Measurements from ENCODE around the gene PDCD2. TPM values are rescaled to one million over a fixed set of nuclear protein-coding genes. Genes with fewer than 3 reads are reported as not detected.

The PDCD2 gene
- total RNA-seq, 5 donors from 2014 or later (not counting 1 experiment from before 2014, with no cell fraction given) = 54.2 to 77.1 (median 68.1) TPM

GRCh38 chr6:170596426-170596825 is 12.0 kb upstream of the PDCD2 start:
- Mint-ChIP-seq H3K27ac (no peak overlapping the region), H3K4me3 (no peak overlapping the region), H3K4me1 (no peaks in the 10 kb centered on the region), H3K36me3 (peaks cover 16% of the 10 kb centered on the region), H3K27me3 (peaks cover 13 to 32% of the 10 kb centered on the region in 2 donors), H3K9me3 (peaks cover 4 to 25% (median 24%) of the 10 kb centered on the region in 3 donors)
- no peak overlapping the region for H3K4me3 ChIP-seq (ENCODE audit: control insufficient read depth in 1 of 2, extremely low read depth in 1 of 2, low read length in 1 of 2)
- POLR2A ChIA-PET = no interaction called here
- CTCF ChIA-PET = no interaction called here
- H3K36me3 ChIP-seq (ENCODE audit: control insufficient read depth in 2 of 2, extremely low read depth in 1 of 2, insufficient read depth in 1 of 2, low read length in 1 of 2) = no peaks in the 10 kb centered on the region
- no peak for DNase-seq
- ATAC-seq (replicated peaks in 1 of 4) = no peak
- no peaks in the 10 kb centered on the region for H3K4me1 ChIP-seq (ENCODE audit: control insufficient read depth in 1 of 2, extremely low read depth in 1 of 2, insufficient read depth in 2 of 2, low read length in 2 of 2)
- H3K9me3 ChIP-seq = no peaks in the 10 kb centered on the region
- no peaks in the 10 kb centered on the region for H3K27me3 ChIP-seq (replicated peaks in 1 of 2; ENCODE audit: control insufficient read depth in 2 of 2, extremely low read depth in 1 of 2, insufficient read depth in 2 of 2, low read length in 1 of 2)
- no peak overlapping the region for H3K27ac ChIP-seq (ENCODE audit: low read length)

GRCh38 chr6:170590725-170591124 is 6.3 kb upstream of the PDCD2 start:
- WGBS (ENCODE audit: insufficient coverage) = 80% methylated on average over 1 of the region's 1 CpG
- Histone ChIP-seq H3K4me1 (ENCODE audit: control insufficient read depth in 1 of 2, extremely low read depth in 1 of 2, insufficient read depth in 2 of 2, low read length in 2 of 2) (peaks cover 0 to under 1% of the 10 kb centered on the region in 2 experiments), H3K4me3 (ENCODE audit: control insufficient read depth in 1 of 2, extremely low read depth in 1 of 2, low read length in 1 of 2) (no peak overlapping the region), H3K36me3 (ENCODE audit: control insufficient read depth in 2 of 2, extremely low read depth in 1 of 2, insufficient read depth in 1 of 2, low read length in 1 of 2) (no peaks in the 10 kb centered on the region), H3K27ac (ENCODE audit: low read length) (no peak overlapping the region), H3K27me3 (replicated peaks in 1 of 2; ENCODE audit: control insufficient read depth in 2 of 2, extremely low read depth in 1 of 2, insufficient read depth in 2 of 2, low read length in 1 of 2) (peaks cover 2% of the 10 kb centered on the region in 2 experiments), H3K9me3 (peaks cover 2% of the 10 kb centered on the region)
- Mint-ChIP-seq H3K27me3 (peaks cover 22 to 26% of the 10 kb centered on the region in 2 donors), H3K4me3 (no peak overlapping the region), H3K27ac (no peak overlapping the region), H3K4me1 (peaks cover 0 to 2% (median under 1%) of the 10 kb centered on the region in 3 donors), H3K36me3 (peaks cover 27% of the 10 kb centered on the region), H3K9me3 (peaks cover 8 to 35% (median 34%) of the 10 kb centered on the region in 3 donors)
- ChIA-PET CTCF (no interaction called here), POLR2A (no interaction called here)
- DNase-seq (no peak), ATAC-seq (replicated peaks in 1 of 4) (no peak)

GRCh38 chr6:170584954-170585498 is 589 bp upstream of the PDCD2 start:
- Histone ChIP-seq H3K4me1 (ENCODE audit: control insufficient read depth in 1 of 2, extremely low read depth in 1 of 2, insufficient read depth in 2 of 2, low read length in 2 of 2) (peaks cover 9 to 14% of the 10 kb centered on the region in 2 experiments), H3K4me3 (ENCODE audit: control insufficient read depth in 1 of 2, extremely low read depth in 1 of 2, low read length in 1 of 2) (peak overlapping the region; percentile 65 to 91), H3K36me3 (ENCODE audit: control insufficient read depth in 2 of 2, extremely low read depth in 1 of 2, insufficient read depth in 1 of 2, low read length in 1 of 2) (peaks cover 0 to 23% of the 10 kb centered on the region in 2 donors), H3K27ac (ENCODE audit: low read length) (peak overlapping the region; percentile 82), H3K27me3 (replicated peaks in 1 of 2; ENCODE audit: control insufficient read depth in 2 of 2, extremely low read depth in 1 of 2, insufficient read depth in 2 of 2, low read length in 1 of 2) (peaks cover 2% of the 10 kb centered on the region in 2 experiments), H3K9me3 (no peaks in the 10 kb centered on the region)
- ChIA-PET CTCF (interaction anchor here in 1 of 2 donors (1.5 to 1.9 kb wide), 3 partner anchors 10 to 32 kb away, joined by 4 to 22 read pairs (median 6); partner anchors contain the start of genes PSMB1 and TBP), POLR2A (interaction anchor here (1.1 to 1.7 kb wide), 2 partner anchors 12 to 33 kb away, joined by 4 to 5 read pairs; no protein-coding TSS in a partner anchor)
- ATAC-seq (replicated peaks in 1 of 4) (no peak), DNase-seq (no peak)
- H3K36me3 Mint-ChIP-seq = peaks cover 30% of the 10 kb centered on the region
- H3K9me3 Mint-ChIP-seq = peaks cover 0 to 2% (median 0%) of the 10 kb centered on the region in 3 donors
- H3K4me1 Mint-ChIP-seq = peaks cover 37 to 41% (median 37%) of the 10 kb centered on the region in 3 donors
- peak overlapping the region; percentile 97 to 98 for H3K27ac Mint-ChIP-seq
- peaks cover 4 to 5% of the 10 kb centered on the region in 2 donors for H3K27me3 Mint-ChIP-seq
- WGBS (ENCODE audit: insufficient coverage) = 0% methylated on average over 3 of the region's 6 CpGs
- H3K4me3 Mint-ChIP-seq = peak overlapping the region; percentile 97

- H3K4me3 ChIP-seq (ENCODE audit: control insufficient read depth in 1 of 2, extremely low read depth in 1 of 2, low read length in 1 of 2) = peak overlapping the region; percentile 81 to 91
These were observed 669 bp downstream of the PDCD2 start for GRCh38 chr6:170583756-170584180.

GRCh38 chr6:170578909-170579308 is 5.5 kb downstream of the PDCD2 start:
- H3K4me1 ChIP-seq (ENCODE audit: control insufficient read depth in 1 of 2, extremely low read depth in 1 of 2, insufficient read depth in 2 of 2, low read length in 2 of 2) = peaks cover 4 to 7% of the 10 kb centered on the region in 2 experiments
- no peaks in the 10 kb centered on the region for H3K27me3 ChIP-seq (replicated peaks in 1 of 2; ENCODE audit: control insufficient read depth in 2 of 2, extremely low read depth in 1 of 2, insufficient read depth in 2 of 2, low read length in 1 of 2)
- Mint-ChIP-seq H3K27me3 (no peaks in the 10 kb centered on the region), H3K36me3 (peaks cover 42% of the 10 kb centered on the region), H3K4me1 (peaks cover 25 to 42% (median 25%) of the 10 kb centered on the region in 3 donors), H3K27ac (no peak overlapping the region), H3K9me3 (no peaks in the 10 kb centered on the region), H3K4me3 (no peak overlapping the region)
- no peaks in the 10 kb centered on the region for H3K9me3 ChIP-seq
- ATAC-seq (replicated peaks in 1 of 4) (no peak), DNase-seq (no peak)
- H3K36me3 ChIP-seq (ENCODE audit: control insufficient read depth in 2 of 2, extremely low read depth in 1 of 2, insufficient read depth in 1 of 2, low read length in 1 of 2) = peaks cover 3 to 72% of the 10 kb centered on the region in 2 donors
- POLR2A ChIA-PET = no interaction called here
- no peak overlapping the region for H3K27ac ChIP-seq (ENCODE audit: low read length)
- CTCF ChIA-PET = no interaction called here
- no peak overlapping the region for H3K4me3 ChIP-seq (ENCODE audit: control insufficient read depth in 1 of 2, extremely low read depth in 1 of 2, low read length in 1 of 2)

More at GRCh38 chr6:170583756-170584180, 669 bp downstream of the PDCD2 start:
- H3K27ac ChIP-seq (ENCODE audit: low read length) = peak overlapping the region; percentile 57
- Mint-ChIP-seq H3K27ac (peak overlapping the region; percentile 91 to 92), H3K9me3 (no peaks in the 10 kb centered on the region), H3K27me3 (no peaks in the 10 kb centered on the region), H3K4me3 (peak overlapping the region; percentile 97), H3K36me3 (peaks cover 29% of the 10 kb centered on the region), H3K4me1 (peaks cover 37 to 47% (median 37%) of the 10 kb centered on the region in 3 donors)
- WGBS (ENCODE audit: insufficient coverage) = 0% methylated on average over 5 of the region's 12 CpGs
- CTCF ChIA-PET = interaction anchor here (0.6 to 1.9 kb wide), 10 partner anchors 9 to 794 kb away, joined by 3 to 22 read pairs (median 4); partner anchors contain the start of genes PSMB1 (in 1 of the 2) and TBP (in 1 of the 2)
- DNase-seq (no peak), ATAC-seq (replicated peaks in 1 of 4) (no peak)
- H3K4me1 ChIP-seq (ENCODE audit: control insufficient read depth in 1 of 2, extremely low read depth in 1 of 2, insufficient read depth in 2 of 2, low read length in 2 of 2) = peaks cover 9 to 14% of the 10 kb centered on the region in 2 experiments
- H3K27me3 ChIP-seq (replicated peaks in 1 of 2; ENCODE audit: control insufficient read depth in 2 of 2, extremely low read depth in 1 of 2, insufficient read depth in 2 of 2, low read length in 1 of 2) = peaks cover 0 to 2% of the 10 kb centered on the region in 2 experiments
- POLR2A ChIA-PET = interaction anchor here (0.5 to 1.7 kb wide), 11 partner anchors 10 to 1732 kb away, joined by 3 to 9 read pairs (median 4); partner anchors contain the start of genes PSMB1 (in 2 of the 2) and TBP (in 2 of the 2)
- no peaks in the 10 kb centered on the region for H3K9me3 ChIP-seq
- peaks cover 0 to 35% of the 10 kb centered on the region in 2 donors for H3K36me3 ChIP-seq (ENCODE audit: control insufficient read depth in 2 of 2, extremely low read depth in 1 of 2, insufficient read depth in 1 of 2, low read length in 1 of 2)

- ATAC-seq (replicated peaks in 1 of 4) (no peak), DNase-seq (no peak)
- WGBS (ENCODE audit: insufficient coverage) = no CpG with 5 or more reads among the region's 1 CpG
- Histone ChIP-seq H3K27ac (ENCODE audit: low read length) (no peak overlapping the region), H3K4me3 (ENCODE audit: control insufficient read depth in 1 of 2, extremely low read depth in 1 of 2, low read length in 1 of 2) (no peak overlapping the region), H3K27me3 (replicated peaks in 1 of 2; ENCODE audit: control insufficient read depth in 2 of 2, extremely low read depth in 1 of 2, insufficient read depth in 2 of 2, low read length in 1 of 2) (no peaks in the 10 kb centered on the region), H3K4me1 (ENCODE audit: control insufficient read depth in 1 of 2, extremely low read depth in 1 of 2, insufficient read depth in 2 of 2, low read length in 2 of 2) (no peaks in the 10 kb centered on the region), H3K36me3 (ENCODE audit: control insufficient read depth in 2 of 2, extremely low read depth in 1 of 2, insufficient read depth in 1 of 2, low read length in 1 of 2) (peaks cover 3 to 75% of the 10 kb centered on the region in 2 donors), H3K9me3 (no peaks in the 10 kb centered on the region)
- peaks cover 29% of the 10 kb centered on the region for H3K36me3 Mint-ChIP-seq
- no peaks in the 10 kb centered on the region for H3K27me3 Mint-ChIP-seq
- peak overlapping the region; percentile 17 to 64 for H3K27ac Mint-ChIP-seq
- POLR2A ChIA-PET = no interaction called here
- H3K4me1 Mint-ChIP-seq = peaks cover 0 to 13% (median 0%) of the 10 kb centered on the region in 3 donors
- CTCF ChIA-PET = interaction anchor here (0.7 to 1.1 kb wide), 2 partner anchors 9 to 42 kb away, joined by 4 to 6 read pairs; partner anchors contain the start of gene PDCD2 (in 1 of the 2)
- H3K9me3 Mint-ChIP-seq = no peaks in the 10 kb centered on the region
- H3K4me3 Mint-ChIP-seq = no peak overlapping the region
These were observed 9.2 kb downstream of the PDCD2 start for GRCh38 chr6:170575250-170575649.
